Peyer's patch (tissue), 4 donors: ENCODE measurements around the gene TBC1D7.

ENCODE experiments used
- POLR2A ChIP-seq, 2 donors: fragments of 450-650 bp; IDR thresholded peaks; one replicate each; pipeline ENCODE4 v1.5.1; 2017; ENCODE audit warnings: antibody characterized with exemption in 2 of 2, mild to moderate bottlenecking in 2 of 2, moderate library complexity in 2 of 2
- TF ChIP-seq, protein P1 (sequence below), 6 experiments: fragments of 450-650 bp in 4 of 6; fragments of 200-600 bp in 2 of 6; sonication (generic) in 1 of 6; IDR thresholded peaks; one replicate each; pipeline ENCODE4 v1.5.1; 2017 to 2019; ENCODE audit warnings: antibody characterized with exemption in 6 of 6, mild to moderate bottlenecking in 3 of 6, moderate library complexity in 1 of 6

GRCh38 chr6:13328875-13329183, 492 bp upstream of the TBC1D7 start:
- TF ChIP-seq, protein P1, sequence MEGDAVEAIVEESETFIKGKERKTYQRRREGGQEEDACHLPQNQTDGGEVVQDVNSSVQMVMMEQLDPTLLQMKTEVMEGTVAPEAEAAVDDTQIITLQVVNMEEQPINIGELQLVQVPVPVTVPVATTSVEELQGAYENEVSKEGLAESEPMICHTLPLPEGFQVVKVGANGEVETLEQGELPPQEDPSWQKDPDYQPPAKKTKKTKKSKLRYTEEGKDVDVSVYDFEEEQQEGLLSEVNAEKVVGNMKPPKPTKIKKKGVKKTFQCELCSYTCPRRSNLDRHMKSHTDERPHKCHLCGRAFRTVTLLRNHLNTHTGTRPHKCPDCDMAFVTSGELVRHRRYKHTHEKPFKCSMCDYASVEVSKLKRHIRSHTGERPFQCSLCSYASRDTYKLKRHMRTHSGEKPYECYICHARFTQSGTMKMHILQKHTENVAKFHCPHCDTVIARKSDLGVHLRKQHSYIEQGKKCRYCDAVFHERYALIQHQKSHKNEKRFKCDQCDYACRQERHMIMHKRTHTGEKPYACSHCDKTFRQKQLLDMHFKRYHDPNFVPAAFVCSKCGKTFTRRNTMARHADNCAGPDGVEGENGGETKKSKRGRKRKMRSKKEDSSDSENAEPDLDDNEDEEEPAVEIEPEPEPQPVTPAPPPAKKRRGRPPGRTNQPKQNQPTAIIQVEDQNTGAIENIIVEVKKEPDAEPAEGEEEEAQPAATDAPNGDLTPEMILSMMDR (IDR thresholded peaks at IDR 0.05) = no peak
- TF ChIP-seq POLR2A (IDR thresholded peaks at IDR 0.05) = no peak
